ENCODE measurements around the gene GNB2.
A peak's percentile ranks its signal among the peaks of the same experiment; 100 is the strongest.
"Not testable (repeated sequence)": the region's sequence is repeated elsewhere in the genome, so short reads cannot be mapped to it uniquely, and the experiment has no call there.

The GNB2 gene

DNA sequence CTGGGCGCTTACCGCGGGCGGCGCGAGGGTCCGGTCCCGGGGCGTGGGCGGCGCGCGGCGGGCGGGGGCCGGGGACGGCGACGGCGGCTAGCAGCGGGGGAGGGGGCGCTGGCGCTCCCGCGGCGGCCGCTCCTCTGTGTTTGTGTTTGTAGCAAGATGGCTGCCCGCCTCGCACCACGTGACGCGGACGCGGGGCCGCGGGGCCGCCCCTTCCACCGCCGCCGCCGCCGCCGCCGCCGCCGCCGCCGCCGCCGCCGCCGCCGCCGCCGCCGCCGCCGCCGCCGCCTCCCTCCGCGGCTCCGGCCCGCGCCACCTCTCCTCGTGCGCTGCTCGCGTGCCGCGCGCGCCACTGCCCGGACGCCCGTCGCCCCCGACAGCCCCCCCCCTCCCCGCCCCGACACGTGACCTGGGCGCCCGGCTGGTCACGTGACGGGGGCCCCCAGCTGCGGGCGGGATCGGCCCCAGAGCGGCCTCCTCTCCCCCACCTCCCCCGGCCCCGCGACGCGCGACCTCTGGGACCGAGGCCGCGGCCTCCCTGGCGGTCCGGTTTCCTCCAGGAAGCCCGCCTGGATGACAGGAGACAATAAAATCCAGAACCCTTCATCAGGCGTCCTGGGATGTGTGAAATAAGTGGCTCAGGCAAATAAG, 20.7 kb downstream of the GNB2 start, which contains the start of gene GIGYF1:
GIGYF1 (minus strand) TSS at position 153 of the 648 bp plus-strand sequence. CDS start 6,012 bp downstream, outside the sequence.
- DNase-seq (ENCODE audit: low read depth, low spot score), result no peak

GRCh38 chr7:100696123-100696521, 22.6 kb downstream of the GNB2 start:
- no peak for DNase-seq (ENCODE audit: low read depth, low spot score)

- no peak for DNase-seq (ENCODE audit: low read depth, low spot score)
Measured at GRCh38 chr7:100699018-100699417, 25.5 kb downstream of the GNB2 start.

DNA sequence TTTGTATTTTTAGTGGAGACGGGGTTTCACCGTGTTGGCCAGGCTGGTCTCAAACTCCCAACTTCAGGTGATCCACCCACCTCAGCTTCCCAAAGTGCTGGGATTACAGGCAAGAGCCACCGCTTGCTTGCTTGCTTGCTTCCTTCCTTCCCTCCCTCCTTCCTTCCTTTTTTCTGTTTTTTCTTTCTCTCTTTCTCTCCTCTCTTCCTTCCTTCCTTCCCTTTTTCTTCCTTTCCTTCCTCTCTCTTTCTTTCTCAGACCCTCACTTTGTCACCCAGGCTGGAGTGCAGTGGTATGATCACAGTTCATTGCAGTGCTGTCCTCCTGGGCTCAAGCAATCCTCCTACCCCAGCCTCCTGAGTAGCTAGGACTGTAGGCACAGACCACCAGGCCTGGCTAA, 27.5 kb downstream of the GNB2 start:
- DNase-seq (ENCODE audit: low read depth, low spot score), result not testable (repeated sequence)

DNA sequence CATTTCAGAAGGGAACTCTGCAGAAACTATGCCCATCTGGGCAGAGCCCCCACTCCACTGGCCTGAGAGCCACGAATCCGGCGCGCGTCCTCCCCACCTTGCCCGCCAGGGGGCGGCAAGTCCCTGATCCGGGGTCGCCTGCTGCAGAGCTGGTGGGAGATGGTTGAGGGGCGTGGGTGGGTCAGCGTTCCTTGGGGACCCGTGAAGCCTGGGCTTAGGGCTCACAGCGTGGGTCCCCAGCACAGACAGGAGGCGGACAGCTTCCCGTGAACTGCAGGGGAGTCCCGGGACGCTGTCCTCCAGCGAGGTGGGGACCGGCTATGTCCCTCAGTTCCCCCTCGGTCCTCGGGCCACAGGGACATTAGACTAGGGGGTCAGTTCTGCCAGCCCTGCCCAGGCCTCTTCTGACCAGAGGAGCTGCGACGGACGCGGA, 31.8 kb downstream of the GNB2 start:
- DNase-seq (ENCODE audit: low read depth, low spot score), result peak; percentile 64

- peak; percentile 97 for DNase-seq (ENCODE audit: low read depth, low spot score)
Measured at GRCh38 chr7:100705753-100706671, 32.5 kb downstream of the GNB2 start, which contains the start of gene POP7. POP7 (plus strand) TSS chr7:100706121; CDS start chr7:100706831, 710 bp downstream.

GRCh38 chr7:100706672-100707311, 33.3 kb downstream of the GNB2 start:
- DNase-seq (ENCODE audit: low read depth, low spot score), result no peak

DNA sequence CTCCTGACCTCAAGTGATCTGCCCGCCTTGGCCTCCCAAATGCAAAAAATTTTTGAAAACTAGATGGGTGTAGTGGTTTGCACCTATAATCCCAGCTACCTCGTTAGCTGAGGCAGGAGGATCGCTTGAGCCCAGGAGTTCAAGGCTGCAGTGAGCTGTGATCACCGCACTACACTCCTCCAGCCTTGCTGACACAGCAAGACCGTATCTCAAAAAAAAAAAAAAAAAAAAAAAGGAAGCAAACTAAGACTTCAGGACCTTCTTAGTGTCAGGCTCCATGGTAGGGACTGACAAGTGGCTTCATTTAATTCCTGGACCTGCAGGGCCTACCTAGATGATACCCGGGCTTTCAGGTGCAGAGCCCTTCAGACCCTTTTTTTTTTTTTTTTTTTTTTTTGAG, 34.9 kb downstream of the GNB2 start:
- DNase-seq (ENCODE audit: low read depth, low spot score), result no peak

GRCh38 chr7:100710452-100710851, 36.9 kb downstream of the GNB2 start:
- DNase-seq (ENCODE audit: low read depth, low spot score), result no peak

DNA sequence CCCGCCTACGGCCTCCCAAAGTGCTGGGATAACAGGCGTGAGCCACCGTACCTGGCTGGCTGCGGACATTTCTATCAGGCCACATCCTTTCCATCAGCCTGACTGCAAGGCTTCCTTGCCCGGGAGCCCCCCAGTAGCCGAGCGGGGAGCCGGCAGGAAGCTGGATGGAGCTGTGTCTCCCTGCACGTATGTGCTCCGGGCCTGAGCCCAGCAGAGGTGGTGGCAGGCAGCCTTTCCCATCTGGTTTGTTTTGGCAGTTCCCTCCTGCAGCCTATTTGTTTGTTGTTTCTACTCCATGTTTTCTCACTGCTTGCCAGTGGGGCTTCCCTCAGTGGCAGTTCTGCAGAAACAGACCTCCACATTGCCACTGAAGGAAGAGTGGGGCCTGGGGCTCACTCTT, 37.8 kb downstream of the GNB2 start:
- no peak for DNase-seq (ENCODE audit: low read depth, low spot score)

DNA sequence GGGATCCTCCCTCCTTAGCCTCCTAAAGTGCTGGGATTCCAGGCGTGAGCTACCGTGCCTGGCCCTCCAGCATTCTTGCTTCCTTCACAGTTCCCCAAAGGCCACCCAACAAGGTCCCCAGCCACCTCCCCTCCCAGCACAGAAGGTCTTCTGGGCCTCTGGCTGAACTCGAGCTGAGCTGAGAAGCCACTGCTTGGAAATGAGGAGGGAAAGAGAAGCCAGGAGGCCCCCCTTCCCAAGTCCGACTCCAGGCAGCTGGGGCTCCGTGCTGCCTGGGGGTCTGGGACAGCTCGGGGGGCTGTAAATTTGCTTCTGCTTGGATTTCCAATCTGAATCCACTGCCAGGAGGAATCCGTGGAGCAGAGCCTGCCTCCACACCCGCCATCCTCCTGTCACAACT, 41.2 kb downstream of the GNB2 start:
- no peak for DNase-seq (ENCODE audit: low read depth, low spot score)

DNA sequence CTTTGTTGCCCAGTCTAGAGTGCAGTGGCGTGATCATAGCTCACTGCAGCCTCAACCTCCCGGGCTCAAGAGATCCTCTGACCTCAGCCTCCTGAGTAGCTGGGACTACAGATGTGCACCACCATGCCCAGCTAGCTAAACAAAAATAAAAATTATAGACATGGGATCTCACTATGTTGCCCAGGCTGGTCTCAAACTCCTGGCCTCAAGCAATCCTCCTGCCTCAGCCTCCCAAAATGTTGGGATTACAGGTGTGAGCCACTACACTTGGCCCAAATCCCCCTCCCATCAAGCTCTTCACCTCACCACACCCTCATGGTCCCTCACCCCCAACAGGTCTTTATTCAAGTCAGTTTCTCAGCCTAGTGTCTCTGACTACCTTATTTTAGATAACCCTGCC, 43.5 kb downstream of the GNB2 start:
- not testable (repeated sequence) for DNase-seq (ENCODE audit: low read depth, low spot score)

DNA sequence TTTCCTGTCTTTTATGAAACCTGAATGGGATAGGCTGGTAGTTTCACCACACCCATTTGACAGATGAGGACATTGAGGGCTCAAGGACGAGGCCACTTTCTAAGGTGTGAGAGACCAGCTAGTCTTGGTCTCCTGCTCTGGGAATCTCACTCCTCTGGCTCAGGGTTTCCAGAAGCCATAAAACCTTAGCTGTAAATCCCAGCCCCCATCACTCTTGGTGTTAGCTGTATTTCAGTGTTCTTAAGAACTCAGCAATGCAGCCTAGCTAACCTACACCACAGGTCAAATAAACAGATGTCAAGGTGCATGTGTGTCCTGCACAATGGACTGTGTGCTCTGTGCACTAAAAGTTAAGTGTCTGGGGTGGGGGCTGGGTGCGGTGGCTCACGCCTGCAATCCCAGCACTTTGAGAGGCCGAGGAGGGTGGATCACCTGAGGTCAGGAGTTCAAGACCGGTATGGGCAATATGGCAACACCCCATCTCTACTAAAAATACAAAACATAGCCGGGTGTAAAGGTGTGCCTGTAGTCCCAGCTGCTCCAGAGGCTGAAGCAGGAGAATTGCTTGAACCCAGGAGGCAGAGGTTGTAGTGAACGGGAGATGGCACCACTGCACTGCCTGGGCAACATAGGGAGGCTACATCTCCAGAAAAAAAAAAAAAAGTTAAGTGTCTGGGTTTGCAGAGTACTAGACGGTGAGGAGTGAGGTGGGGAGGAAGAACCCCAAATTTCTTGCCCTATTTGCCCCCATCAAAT, 46.2 kb downstream of the GNB2 start:
- no peak for DNase-seq (ENCODE audit: low read depth, low spot score)

DNA sequence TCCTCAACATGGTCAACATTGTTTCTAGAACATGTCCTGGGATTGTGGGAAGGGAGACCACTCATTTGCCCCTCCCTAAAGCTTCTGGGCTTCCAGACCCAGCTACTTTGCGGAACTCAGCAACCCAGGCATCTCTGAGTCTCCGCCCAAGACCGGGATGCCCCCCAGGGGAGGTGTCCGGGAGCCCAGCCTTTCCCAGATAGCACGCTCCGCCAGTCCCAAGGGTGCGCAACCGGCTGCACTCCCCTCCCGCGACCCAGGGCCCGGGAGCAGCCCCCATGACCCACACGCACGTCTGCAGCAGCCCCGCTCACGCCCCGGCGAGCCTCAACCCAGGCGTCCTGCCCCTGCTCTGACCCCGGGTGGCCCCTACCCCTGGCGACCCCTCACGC, 46.7 kb downstream of the GNB2 start, which contains the start of gene EPO:
EPO (plus strand) TSS at position 190 of the 392 bp plus-strand sequence. CDS start 513 bp downstream, outside the sequence.
- no peak for DNase-seq (ENCODE audit: low read depth, low spot score)

DNA sequence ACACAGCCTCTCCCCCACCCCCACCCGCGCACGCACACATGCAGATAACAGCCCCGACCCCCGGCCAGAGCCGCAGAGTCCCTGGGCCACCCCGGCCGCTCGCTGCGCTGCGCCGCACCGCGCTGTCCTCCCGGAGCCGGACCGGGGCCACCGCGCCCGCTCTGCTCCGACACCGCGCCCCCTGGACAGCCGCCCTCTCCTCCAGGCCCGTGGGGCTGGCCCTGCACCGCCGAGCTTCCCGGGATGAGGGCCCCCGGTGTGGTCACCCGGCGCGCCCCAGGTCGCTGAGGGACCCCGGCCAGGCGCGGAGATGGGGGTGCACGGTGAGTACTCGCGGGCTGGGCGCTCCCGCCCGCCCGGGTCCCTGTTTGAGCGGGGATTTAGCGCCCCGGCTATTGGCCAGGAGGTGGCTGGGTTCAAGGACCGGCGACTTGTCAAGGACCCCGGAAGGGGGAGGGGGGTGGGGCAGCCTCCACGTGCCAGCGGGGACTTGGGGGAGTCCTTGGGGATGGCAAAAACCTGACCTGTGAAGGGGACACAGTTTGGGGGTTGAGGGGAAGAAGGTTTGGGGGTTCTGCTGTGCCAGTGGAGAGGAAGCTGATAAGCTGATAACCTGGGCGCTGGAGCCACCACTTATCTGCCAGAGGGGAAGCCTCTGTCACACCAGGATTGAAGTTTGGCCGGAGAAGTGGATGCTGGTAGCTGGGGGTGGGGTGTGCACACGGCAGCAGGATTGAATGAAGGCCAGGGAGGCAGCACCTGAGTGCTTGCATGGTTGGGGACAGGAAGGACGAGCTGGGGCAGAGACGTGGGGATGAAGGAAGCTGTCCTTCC, 47.3 kb downstream of the GNB2 start:
- no peak for DNase-seq (ENCODE audit: low read depth, low spot score)

DNA sequence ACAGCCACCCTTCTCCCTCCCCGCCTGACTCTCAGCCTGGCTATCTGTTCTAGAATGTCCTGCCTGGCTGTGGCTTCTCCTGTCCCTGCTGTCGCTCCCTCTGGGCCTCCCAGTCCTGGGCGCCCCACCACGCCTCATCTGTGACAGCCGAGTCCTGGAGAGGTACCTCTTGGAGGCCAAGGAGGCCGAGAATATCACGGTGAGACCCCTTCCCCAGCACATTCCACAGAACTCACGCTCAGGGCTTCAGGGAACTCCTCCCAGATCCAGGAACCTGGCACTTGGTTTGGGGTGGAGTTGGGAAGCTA, 47.9 kb downstream of the GNB2 start:
- no peak for DNase-seq (ENCODE audit: low read depth, low spot score)

- DNase-seq (ENCODE audit: low read depth, low spot score), result no peak
Measured at GRCh38 chr7:100722480-100723212, 49.1 kb downstream of the GNB2 start.

DNA sequence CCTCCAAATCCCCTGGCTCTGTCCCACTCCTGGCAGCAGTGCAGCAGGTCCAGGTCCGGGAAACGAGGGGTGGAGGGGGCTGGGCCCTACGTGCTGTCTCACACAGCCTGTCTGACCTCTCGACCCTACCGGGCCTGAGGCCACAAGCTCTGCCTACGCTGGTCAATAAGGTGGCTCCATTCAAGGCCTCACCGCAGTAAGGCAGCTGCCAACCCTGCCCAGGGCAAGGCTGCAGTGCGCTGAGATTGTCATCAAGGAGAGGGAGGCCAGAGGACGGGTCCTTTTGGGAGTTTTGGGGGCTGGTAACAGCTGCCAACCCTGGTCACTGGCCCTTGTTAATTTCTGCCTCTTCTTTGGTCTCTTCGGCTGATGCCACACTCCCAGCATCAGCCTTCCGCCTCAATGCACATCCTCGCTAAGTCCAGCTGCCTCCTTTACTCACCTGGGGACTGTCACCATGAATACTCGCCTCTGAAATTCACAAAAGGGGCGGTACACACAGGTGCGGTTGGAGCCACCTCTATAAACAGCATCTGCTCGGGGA, 50.3 kb downstream of the GNB2 start:
- no peak for DNase-seq (ENCODE audit: low read depth, low spot score)

GRCh38 chr7:100724364-100724763, 50.8 kb downstream of the GNB2 start:
- not testable (repeated sequence) for DNase-seq (ENCODE audit: low read depth, low spot score)
